Adrenal gland (tissue), 12 donors: ENCODE data around the gene TMIGD3. TPM values are rescaled to one million over a fixed set of nuclear protein-coding genes. Genes with fewer than 3 reads are reported as not detected.

ENCODE experiments used
- DNase-seq, 7 donors: peaks; one replicate each; pipeline ENCODE4 v3.0.0-alpha.2; 2019 to 2020
- H3K27ac ChIP-seq, 5 donors: fragments of 200-600 bp; sonication (generic) in 4 of 5; 1 replicate in 3 of 5; 2 replicates in 2 of 5; pipeline versions ENCODE4 v1.5.1 to v1.8.0; 2016 to 2020; ENCODE audit warnings: mild to moderate bottlenecking in 1 of 5
- H3K27me3 ChIP-seq: fragments of 200-600 bp; 2 replicates; pipeline ENCODE4 v1.8.0; 2021
- H3K36me3 ChIP-seq, 2 donors: fragments of 200-600 bp; replicated peaks in 1 of 2; 1 replicate in 1 of 2; 2 replicates in 1 of 2; pipeline versions ENCODE4 v1.5.1 to v1.8.0; 2018 to 2022
- H3K4me1 ChIP-seq, 2 donors: fragments of 200-600 bp; replicated peaks in 1 of 2; 1 replicate in 1 of 2; 2 replicates in 1 of 2; pipeline versions ENCODE4 v1.5.1 to v1.8.0; 2018 to 2021
- H3K4me3 ChIP-seq, 4 donors: fragments of 200-600 bp; sonication (generic) in 3 of 4; one replicate each; pipeline ENCODE4 v1.5.1; 2016 to 2018
- H3K9me3 ChIP-seq, 3 donors: fragments of 200-600 bp; sonication (generic) in 1 of 3; replicated peaks in 1 of 3; 1 replicate in 2 of 3; 2 replicates in 1 of 3; pipeline versions ENCODE4 v1.5.1 to v1.8.0; 2016 to 2021
- CTCF ChIP-seq, 6 experiments: fragments of 450-650 bp in 4 of 6; fragments of 200-600 bp in 2 of 6; sonication (generic) in 1 of 6; IDR thresholded peaks; 1 replicate in 5 of 6; 2 replicates in 1 of 6; pipeline versions ENCODE4 v1.5.1 to v1.8.0; 2016 to 2021; ENCODE audit warnings: antibody characterized with exemption in 6 of 6, mild to moderate bottlenecking in 2 of 6, moderate library complexity in 1 of 6
- POLR2A ChIP-seq, 2 donors: fragments of 450-650 bp; IDR thresholded peaks; one replicate each; pipeline ENCODE4 v1.6.1; 2017; ENCODE audit warnings: antibody characterized with exemption in 2 of 2, mild to moderate bottlenecking in 2 of 2, moderate library complexity in 1 of 2
- WGBS, 4 donors: extraction: QIAGEN DNeasy Blood & Tissue Kit in 2 of 4; methylation state at CpG; one replicate each; pipeline versions ENCODE4 v1.1.5 to v1.1.7; 2013 to 2017; 5-methylcytosine and 5-hydroxymethylcytosine counted together
- intact Hi-C, 2 donors: fragments of 100-400 bp; cut with DNase I; formaldehyde crosslinking; loops; one replicate each; pipeline versions ENCODE4 v1.14.1 to v1.15.0; 2022 to 2023
- polyA plus RNA-seq, 3 donors: library from polyadenylated mRNA; stranded (reverse); fragments of 200-250 nt in 2 of 3; fragments of 350-450 nt in 1 of 3; fragmentation: Illumina TruSeq in 1 of 3; extraction: RNeasy Lipid Tissue Mini Kit (QIAGEN cat#74804) in 1 of 3; gene quantifications; one replicate each; pipeline ENCODE4 v1.2.3, GENCODE V29; 2013 to 2014
- total RNA-seq, 9 donors: library from RNA; depleted of rRNA in 4 of 9; stranded (reverse); fragments of >200 nt in 4 of 9; fragments of 120-200 nt in 1 of 9; fragmentation: NEBNext Ultra II Directional in 1 of 9; extraction: Animal tissue kit (Norgen Biotek cat#: 25700) in 1 of 9; gene quantifications; one replicate each; pipeline versions ENCODE4 v1.1.0 to v1.2.4, GENCODE V29; 2013 to 2023
- donor health status: healthy with polysubstance abuse.
- donor health status: Bipolar disorder and iron deficiency.
- donor health status: DM: yes; HTN: yes; CAD: no.
- donor health status: DM: no; HTN: no; CAD: no.
- donor health status: DM: no; HTN: no; CAD: no.
- donor health status: DM: yes; HTN: yes; CAD: no.

TMIGD3 gene
- total and polyA plus RNA-seq, 12 donors = 2.4 to 53.8 (median 24.8) TPM

DNA sequence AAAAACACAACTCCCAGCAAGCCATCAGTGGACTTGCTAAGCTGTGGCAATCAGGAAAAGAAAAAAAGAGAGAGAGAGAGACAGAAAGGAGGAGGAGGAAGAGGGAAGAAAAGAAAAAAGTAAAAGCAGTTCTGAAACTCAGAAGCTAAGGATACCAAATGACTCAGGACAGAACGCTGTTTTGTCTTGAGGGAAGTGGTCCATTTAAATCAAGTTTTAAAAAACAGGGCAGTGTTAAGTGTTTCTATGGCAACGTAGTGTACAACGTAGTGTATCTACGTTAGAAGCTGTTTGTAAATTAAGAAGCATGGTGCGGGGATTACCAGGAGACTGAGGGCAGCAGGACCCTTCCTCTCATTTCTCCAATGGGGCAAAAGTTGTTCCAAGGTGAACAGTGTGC, 5.8 kb downstream of the TMIGD3 start:
- intact Hi-C loops = no loop called here
- no peak overlapping the region for H3K27ac ChIP-seq
- H3K27me3 ChIP-seq = no peaks in the 10 kb centered on the region
- H3K9me3 ChIP-seq = no peaks in the 10 kb centered on the region
- TF ChIP-seq CTCF (IDR thresholded peaks at IDR 0.05) (no peak), POLR2A (IDR thresholded peaks at IDR 0.05) (no peak)
- H3K36me3 ChIP-seq = no peaks in the 10 kb centered on the region
- no peak overlapping the region for H3K4me3 ChIP-seq
- no peaks in the 10 kb centered on the region for H3K4me1 ChIP-seq
- no peak for DNase-seq
- WGBS, 4 donors = 69 to 72% (median 71%) methylated on average over 5 of the region's 5 CpGs

- H3K36me3 ChIP-seq = no peaks in the 10 kb centered on the region
- H3K4me3 ChIP-seq = no peak overlapping the region
- H3K27me3 ChIP-seq = no peaks in the 10 kb centered on the region
- no peak for DNase-seq
- intact Hi-C loops = no loop called here
- H3K27ac ChIP-seq = no peak overlapping the region
- 77 to 88% (median 81%) methylated on average over 4 of the region's 4 CpGs for WGBS, 4 donors
- no peaks in the 10 kb centered on the region for H3K4me1 ChIP-seq
- TF ChIP-seq CTCF (IDR thresholded peaks at IDR 0.05) = no peak
- TF ChIP-seq POLR2A (IDR thresholded peaks at IDR 0.05) = no peak
- H3K9me3 ChIP-seq = no peaks in the 10 kb centered on the region
These were observed 7.0 kb downstream of the TMIGD3 start for GRCh38 chr1:111496398-111496797.

- Histone ChIP-seq H3K4me3 (no peak overlapping the region), H3K36me3 (no peaks in the 10 kb centered on the region), H3K9me3 (no peaks in the 10 kb centered on the region), H3K4me1 (peaks cover 0 to 4% of the 10 kb centered on the region in 2 donors), H3K27ac (peak overlapping the region in 2 of 5 donors; percentile 65 to 86), H3K27me3 (no peaks in the 10 kb centered on the region)
- TF ChIP-seq CTCF (IDR thresholded peaks at IDR 0.05) (no peak), POLR2A (IDR thresholded peaks at IDR 0.05) (no peak)
- 79 to 100% (median 81%) methylated on average over 2 to 7 of the region's 7 CpGs for WGBS, 4 donors
- intact Hi-C loops = no loop called here
- DNase-seq = no peak
These were observed 12.4 kb downstream of the TMIGD3 start for GRCh38 chr1:111491070-111491469.

DNA sequence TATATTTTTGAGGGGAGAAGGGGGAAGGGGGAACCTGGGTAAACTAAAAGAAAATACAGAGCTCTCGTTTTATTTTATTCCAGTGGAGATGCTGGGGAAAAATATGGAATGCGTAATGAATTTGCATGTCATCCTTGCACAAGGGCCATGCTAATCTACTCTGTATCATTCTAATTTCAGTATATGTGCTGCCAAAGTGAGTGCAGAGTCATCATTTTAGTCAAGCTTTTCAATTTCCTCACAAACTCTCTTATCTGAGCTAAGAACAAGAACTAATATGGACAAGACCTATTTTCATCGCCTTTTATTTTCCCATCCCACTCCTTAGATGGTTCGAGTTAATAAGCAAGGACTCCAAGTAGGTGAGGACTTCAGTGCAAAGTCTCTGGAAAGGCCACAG, 13.2 kb downstream of the TMIGD3 start:
- intact Hi-C loops = no loop called here
- H3K27ac ChIP-seq = peak overlapping the region; percentile 18 to 86 (median 36)

More for the DNA sequence above, 13.2 kb downstream of the TMIGD3 start:
- DNase-seq = no peak
- Histone ChIP-seq H3K9me3 (no peaks in the 10 kb centered on the region), H3K27me3 (no peaks in the 10 kb centered on the region), H3K4me1 (peaks cover 0 to 4% of the 10 kb centered on the region in 2 donors), H3K4me3 (no peak overlapping the region), H3K36me3 (no peaks in the 10 kb centered on the region)
- no peak for TF ChIP-seq CTCF (IDR thresholded peaks at IDR 0.05)
- TF ChIP-seq POLR2A (IDR thresholded peaks at IDR 0.05) = no peak
- 80 to 84% (median 82%) methylated on average over 4 of the region's 4 CpGs for WGBS, 4 donors
